Stimulated activated CD4-positive, alpha-beta T cell treated with anti-CD3 and anti-CD28 coated beads, TNF-alpha, amount 100 ng/mL, for 48 hours (primary cell): ENCODE data around the gene PSENEN.
"Not testable (repeated sequence)": the region's sequence is repeated elsewhere in the genome, so short reads cannot be mapped to it uniquely, and the experiment has no call there.

Experiments
- DNase-seq, 3 donors: peaks; one replicate each; pipeline ENCODE4 v3.0.0-alpha.2; 2020; ENCODE audit warnings: low read depth in 3 of 3

Gene PSENEN

DNA sequence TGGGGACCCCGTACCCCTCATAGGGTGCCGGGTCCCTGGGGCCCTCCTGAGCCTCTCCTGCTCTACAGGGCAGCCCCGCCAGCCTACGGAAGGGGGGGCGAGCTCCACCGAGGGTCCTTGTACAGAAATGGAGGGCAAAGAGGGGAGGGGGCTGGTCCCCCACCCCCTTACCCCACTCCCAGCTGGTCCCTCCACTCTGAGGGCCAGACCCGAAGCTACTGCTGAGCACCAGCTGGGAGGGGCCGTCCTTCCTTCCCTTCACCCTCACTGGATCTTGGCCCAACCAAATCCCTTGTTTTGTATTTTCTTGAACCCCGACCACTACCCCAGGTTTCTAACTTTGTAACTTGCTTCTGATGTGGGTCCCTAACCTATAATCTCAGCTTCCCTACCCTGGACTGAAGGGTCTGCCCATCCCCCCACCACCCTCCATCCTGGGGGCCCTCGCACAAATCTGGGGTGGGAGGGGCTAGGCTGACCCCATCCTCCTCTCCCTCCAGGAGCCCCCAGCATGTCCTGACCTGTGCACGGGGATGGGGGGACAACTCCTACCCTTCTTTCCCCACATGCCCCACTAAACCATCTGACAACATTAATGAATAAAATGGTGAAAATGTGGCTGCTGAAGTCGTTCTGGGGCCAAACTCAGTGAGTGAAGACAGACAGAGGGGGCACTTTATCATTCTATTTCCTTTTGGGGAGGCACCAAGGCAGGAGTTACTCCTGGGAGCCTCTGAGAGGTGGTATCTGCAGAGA, 42.9 kb downstream of the PSENEN start:
- no peak for DNase-seq

DNA sequence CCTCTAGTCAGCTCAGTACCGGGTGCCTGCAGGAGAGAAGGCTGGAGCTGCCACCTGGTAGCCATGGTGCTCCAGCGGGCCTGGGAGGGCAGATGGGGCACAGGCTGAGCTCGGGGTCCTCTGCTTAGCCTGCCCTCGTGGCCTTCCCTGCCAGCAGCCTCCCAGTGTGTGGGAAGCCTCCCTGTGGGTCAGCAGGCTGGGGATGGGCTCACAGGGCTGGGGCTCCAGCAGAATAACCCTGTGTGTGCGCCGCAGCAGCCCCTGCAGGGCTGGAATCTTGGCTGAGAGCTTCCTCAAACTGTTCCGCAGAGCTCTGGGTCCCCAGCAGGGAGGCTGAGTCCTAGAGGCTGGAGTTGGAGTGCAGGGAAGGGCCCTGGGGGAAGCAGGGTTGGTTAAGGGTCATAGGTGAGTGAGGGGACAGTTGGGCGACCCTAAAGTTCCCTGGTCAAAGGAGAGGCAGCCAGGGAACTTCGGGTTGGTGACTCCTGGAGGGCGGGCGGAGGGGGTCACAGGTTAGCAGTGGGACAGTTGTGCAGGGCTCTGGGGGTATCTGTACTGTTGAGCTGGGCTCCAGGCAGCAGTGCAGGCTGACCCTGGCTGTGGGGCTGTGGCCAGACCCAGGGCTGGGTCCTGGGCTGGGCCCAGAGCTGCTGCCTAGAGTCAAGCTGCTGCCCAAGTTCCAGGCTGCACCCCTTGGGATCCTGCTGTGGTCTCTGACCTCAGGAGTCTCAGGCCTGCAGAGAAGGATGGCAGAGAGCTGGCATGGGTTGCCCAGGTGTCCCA, 43.9 kb downstream of the PSENEN start:
- DNase-seq: no peak

DNA sequence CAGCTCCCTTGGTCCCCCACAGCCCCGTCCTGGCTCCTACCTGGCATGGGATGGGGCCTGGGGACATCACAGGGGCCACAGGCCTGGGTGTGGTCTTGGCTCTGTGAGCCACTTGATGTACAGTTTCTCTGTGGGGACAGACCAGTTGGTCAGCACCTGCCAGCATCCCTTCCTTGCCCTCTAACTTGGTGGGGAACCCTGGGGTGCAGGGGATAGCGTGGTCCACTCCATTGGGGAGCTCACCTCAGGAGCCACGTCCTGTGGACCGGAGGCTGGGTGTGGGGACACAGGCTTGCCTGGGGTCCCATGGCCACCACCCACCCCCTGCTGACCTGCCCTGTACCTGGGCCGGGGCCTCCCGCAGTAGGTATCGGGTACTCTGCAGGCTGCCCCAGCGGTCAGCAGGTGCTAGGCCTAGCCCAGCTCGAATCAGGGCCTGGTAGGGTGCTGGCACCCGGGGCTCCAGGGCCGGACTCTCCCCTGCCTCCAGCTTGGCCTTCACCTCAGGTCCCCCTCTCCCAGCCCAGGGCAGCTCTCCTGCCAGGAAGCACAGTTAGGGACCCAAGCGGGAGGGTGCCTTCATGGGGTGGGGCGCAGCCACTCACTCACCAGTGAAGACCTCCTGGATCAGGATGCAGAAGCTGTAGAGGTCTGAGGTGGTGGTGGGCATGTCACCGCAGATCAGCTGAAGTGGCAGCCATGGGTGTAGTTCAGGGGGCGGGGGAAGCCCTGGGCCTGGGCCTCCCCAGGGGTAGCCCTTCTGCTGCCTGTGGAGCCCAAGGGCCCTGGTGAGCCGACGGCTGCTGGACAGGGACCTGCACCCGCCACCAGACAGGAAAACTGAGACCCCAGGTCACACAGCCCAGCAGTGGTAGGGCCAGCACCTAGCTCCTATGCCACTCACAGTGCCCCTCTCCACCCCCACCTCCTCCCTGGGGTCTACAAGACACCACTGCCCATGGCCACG, 44.8 kb downstream of the PSENEN start:
- no peak for DNase-seq

DNA sequence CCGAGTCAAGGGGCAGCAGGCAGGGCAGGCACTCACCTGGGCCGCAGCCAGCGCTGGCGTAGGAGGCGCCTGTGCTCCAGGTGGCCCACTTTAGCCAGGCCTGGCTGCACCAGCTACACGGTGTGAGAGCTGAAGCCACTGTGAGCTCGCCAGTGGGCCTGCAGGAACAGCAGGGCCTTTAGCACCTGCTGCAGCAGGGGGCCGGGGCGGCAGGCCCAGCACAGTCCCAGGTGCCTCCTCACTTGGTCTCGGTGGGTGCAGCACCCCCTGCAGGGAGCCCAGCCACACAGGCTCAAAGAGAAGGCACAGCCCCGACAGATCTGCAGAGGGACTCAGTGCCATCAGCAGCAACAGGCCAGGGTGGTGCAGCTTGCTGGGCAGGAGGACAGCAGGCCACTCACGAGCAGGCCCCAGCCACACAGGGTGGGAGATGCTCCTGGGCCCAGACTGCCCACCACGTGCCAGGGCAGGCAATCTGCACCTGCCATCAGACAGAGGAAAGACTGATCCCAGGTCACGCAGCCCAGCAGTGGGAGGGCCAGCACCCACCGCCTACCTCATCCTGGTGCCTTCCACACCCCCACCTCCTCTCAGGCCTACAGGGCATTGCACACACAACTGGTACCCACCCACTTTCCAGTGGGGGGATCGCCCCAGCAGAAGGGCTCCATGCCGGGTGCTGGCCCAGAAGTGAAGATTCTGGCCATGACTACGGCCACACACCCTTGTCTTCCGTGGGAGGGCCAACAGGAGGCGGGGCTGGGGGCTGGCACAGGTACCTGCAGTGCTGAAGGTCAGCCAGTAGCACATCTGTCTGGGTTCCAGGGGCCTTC, 45.7 kb downstream of the PSENEN start:
- DNase-seq: no peak

DNA sequence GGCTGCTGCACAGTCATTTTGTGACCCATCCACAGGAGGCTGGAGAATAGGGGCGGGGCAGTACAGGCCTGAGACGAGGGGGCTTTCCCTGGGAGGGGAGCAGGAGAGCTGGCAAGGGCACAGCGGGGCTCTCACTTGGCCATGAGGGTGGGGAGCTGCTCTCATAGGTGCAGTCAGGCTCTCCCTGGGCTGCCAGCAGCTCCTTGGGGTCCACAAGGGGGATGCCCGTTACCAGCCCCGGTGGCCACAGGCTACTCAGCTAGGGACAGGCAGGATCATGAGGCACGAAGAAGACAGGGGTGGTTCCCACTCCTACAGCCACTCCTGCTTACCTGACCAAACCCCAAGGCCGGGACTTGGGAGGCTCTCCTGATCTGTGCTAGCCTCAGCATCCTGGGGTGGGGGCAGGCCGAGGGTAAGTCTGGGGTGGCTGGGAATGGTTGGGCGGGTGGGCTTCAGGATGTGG, 46.4 kb downstream of the PSENEN start:
- no peak for DNase-seq

DNA sequence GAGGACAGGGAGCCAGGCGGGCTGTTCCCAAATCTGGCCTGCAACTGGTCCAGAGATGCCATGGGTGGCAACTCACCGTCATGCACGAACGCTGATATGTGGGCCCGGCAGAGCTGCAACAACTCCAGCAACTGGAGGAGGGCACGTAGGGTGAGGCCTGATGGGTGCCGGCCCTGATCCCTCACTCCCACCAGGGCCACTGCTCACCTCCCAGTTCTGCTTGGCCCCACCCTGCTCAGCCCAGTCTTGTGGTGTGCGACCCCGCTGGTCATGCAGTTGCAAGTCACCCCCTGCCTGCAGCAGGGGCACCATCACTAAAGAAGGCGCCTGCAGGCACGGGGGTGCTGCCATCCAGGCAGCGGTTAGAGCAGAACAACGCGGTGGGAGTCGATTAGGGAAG, 46.9 kb downstream of the PSENEN start:
- no peak for DNase-seq

DNA sequence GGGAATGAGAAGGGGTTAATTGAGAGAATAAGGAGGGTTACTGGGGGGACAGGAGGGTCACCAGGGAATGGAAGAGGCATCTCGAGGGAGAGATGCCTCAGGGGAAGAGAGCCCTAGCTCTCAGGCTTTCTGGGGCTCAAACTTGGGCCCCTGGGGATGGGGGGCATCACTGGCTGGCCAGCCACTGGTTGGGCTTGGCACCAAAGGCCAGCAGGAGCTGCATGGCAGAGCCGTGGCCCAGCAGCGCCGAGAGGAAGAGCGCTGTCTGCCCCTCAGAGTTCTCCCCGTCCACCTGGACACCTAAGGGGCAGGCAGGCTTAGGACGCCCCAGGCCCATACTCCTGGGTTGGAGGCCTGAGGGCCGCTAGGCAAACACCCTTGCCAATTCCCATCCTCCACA, 47.4 kb downstream of the PSENEN start:
- DNase-seq: no peak

DNA sequence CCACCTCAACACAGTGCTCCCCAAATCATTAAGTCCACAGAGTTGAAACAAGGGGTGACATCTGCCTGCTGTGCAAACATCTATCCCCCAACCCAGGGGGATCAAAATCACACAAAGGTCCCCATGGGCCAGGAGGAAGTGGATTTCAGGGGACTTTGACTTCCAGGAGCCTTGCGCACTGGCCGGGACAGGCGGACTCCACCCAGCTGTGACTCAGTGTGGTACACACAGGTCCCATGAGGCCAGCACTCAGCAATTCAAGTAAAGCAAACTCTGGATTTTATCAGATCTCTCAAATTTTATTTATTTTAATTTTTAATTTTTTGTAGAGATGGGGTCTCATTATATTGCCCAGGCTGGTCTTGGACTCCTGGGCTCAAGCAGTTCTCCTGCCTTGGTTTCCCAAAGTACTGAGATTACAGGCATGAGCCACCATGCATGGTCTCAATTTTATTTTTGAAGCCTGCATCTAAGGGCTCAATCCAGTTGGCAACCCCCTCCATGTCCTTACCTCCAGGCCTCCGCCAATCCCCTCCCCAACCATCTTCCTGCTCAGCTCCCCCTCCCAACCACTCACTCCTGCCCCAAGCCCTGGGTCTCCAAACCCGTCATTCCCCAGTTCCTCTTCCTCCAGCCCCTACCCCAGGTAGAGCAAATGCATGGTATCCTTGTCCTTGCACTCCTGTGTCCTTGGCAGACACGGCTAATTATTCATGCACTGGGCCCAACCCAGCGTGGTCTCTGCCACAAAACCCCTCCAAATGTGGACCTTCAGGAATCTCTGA, 48.1 kb downstream of the PSENEN start:
- no peak for DNase-seq

DNA sequence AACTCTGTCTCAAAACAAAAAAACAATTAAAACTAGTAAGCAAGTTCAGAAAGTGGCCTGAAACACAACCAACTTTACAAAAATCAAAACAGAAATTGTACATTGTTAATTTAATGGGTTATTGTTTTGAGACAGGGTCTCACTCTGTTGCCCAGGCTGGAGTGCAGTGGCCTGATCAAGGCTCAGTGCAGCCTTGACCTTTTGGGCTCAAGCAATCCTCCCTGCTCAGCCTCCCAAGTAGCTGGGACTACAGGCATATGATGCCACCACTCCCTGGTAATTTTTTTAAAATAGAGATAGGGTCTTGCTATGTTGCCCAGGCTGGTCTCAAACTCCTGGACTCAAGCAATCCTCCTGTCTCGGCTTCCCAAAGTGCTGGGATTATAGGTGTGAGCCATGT, 50.1 kb downstream of the PSENEN start:
- not testable (repeated sequence) for DNase-seq
